Stimulated activated CD4-positive, alpha-beta T cell treated with anti-CD3 and anti-CD28 coated beads, Interleukin-15, amount 100 ng/mL, for 1 hour (primary cell): Measurements from ENCODE around the gene CEP112.

ENCODE experiments used
- DNase-seq, 2 donors: peaks; one replicate each; pipeline ENCODE4 v3.0.0-alpha.2; 2020; ENCODE audit warnings: low read depth in 1 of 2, low spot score in 1 of 2

The CEP112 gene

GRCh38 chr17:65994679-65995078 is 197.3 kb downstream of the CEP112 start:
- no peak for DNase-seq

- no peak for DNase-seq
Observed at GRCh38 chr17:65994114-65994513, 197.8 kb downstream of the CEP112 start.

GRCh38 chr17:65990593-65990992 is 201.3 kb downstream of the CEP112 start:
- DNase-seq: no peak

GRCh38 chr17:65988451-65988850 is 203.5 kb downstream of the CEP112 start:
- no peak for DNase-seq

- no peak for DNase-seq
Observed at GRCh38 chr17:65987988-65988387, 203.9 kb downstream of the CEP112 start.

DNA sequence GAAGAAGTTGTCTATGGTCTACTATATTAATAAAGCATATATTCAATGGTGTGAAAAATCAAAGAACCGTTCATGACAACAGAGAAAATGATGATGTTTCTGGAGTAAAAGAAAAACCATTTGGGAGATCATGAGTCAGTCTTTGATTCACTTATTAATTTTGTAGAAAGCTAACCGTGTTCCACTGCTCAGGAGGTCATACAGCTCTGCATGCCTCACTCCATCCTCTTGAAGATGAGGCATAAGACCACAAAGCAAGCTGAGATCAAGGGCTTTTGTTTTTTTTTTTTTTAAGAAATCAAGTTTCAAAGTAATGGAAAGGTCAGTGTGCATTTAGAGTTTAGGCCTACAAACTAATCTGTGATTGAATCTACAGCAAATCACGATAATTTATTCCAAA is 206.4 kb downstream of the CEP112 start:
- no peak for DNase-seq

- no peak for DNase-seq
Observed at GRCh38 chr17:65984299-65984698, 207.6 kb downstream of the CEP112 start.

DNA sequence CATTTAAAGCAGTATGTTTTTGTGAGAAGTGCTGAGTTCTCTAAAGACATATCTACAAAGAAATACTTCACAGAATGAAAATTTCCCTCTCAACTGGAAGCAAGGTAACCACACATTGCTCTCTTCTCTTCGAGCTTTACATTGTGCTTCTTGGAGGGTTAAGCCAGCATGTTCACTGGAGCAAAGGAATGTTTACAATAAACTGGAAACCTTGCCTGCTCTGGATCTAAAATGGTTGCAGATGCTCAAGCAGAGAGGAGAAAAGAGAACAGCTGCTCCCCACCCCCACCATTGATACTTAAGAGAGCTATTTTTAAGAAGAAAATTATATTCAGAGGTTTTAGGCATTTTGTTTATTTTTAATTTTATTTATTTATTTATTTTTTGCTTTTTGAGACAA is 213.1 kb downstream of the CEP112 start:
- no peak for DNase-seq

DNA sequence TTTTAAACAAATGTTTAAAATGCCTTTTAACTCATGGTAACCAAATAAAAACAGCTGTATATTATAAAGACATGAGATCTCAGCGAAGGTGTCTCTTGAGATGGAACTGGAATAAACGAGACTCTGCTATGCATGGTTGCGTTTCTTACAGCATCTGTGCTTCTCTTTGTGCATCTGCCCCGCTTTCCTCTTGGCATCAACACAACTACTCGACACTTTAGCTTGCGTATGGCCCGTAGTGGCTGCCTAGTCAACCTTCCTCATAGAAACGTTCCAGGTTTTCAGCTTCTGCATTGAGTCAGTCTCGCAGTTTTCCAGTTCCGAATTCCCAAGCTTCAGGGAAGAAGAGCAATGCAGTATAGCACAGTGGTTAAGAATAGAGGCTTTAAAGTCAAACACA is 214.9 kb downstream of the CEP112 start:
- DNase-seq: no peak

DNA sequence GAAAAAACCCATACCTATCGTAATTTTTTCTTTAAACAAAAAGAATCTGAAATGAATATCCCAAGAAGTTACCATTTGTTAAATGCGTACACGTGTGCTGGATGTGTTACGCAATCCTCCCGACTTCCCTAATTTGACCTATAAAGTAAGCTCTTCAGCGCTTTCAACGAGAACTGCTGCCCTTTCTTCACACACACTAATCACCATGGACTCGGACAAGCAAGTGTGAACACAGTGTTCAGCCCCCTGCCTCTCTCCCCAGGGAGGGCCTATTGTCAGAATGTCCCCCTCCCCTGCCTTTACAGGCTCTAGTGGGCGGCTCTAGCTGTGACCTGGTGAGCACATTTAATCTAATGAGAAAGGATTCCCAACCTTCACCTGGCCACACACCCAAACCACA is 216.1 kb downstream of the CEP112 start:
- no peak for DNase-seq

GRCh38 chr17:65973237-65973636 is 218.7 kb downstream of the CEP112 start:
- DNase-seq: no peak

DNA sequence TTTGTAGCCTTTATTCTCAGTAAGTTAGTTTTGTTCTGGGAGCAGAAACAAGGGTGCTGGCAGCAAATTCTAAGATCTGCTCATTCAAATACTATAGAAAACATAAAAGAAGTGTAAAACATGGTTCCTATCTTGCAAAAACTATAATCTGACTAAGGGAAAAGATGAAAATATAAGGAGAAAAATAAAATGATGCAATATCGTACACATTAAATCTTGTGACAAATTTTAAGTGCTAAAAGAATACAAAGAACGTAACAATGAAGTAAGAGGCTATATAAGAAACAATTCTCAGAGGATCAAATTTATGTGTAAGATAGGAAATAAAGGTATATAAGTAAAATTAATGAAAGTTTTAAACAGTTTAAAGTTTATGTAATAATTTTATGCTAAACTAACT is 224.6 kb downstream of the CEP112 start:
- DNase-seq: no peak

GRCh38 chr17:65966072-65966695 is 225.7 kb downstream of the CEP112 start:
- no peak for DNase-seq

GRCh38 chr17:65963179-65963578 is 228.8 kb downstream of the CEP112 start:
- DNase-seq: no peak

GRCh38 chr17:65959630-65960029 is 232.3 kb downstream of the CEP112 start:
- no peak for DNase-seq

- no peak for DNase-seq
Observed at GRCh38 chr17:65956814-65957213, 235.1 kb downstream of the CEP112 start.

DNA sequence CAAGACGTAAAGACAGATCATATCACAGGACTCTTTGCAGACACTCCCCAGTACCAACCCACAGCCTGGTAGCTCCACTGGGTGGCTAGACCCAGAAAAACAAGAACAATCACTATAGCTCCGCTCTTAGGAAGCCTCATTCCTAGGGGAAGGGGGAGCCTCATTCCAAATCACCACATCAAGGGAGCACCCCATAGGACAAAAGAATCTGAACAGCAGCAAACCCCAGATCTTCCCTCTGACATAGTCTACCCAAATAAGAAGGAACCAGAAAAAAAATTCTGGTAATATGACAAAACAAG is 237.8 kb downstream of the CEP112 start:
- DNase-seq: no peak

GRCh38 chr17:65953316-65954147 is 238.4 kb downstream of the CEP112 start:
- DNase-seq: no peak

DNA sequence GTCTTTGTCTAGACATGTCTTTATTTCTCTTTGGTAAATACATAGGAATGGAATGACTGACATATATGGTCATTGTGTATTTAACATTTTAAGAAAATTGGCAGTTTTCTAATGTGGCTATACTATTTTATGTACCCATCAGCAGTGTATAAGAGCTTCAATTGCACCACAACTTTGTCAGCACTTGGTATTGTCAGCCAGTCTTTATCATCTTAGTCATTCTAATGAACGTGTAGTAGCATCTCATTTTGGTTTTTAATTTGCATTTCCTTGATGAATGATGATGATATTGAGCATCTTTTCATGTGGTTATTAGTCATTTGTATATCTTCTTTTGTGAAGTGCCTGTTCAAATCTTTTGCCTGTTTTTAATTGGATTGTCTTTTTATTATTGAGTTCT is 239.3 kb downstream of the CEP112 start:
- no peak for DNase-seq

DNA sequence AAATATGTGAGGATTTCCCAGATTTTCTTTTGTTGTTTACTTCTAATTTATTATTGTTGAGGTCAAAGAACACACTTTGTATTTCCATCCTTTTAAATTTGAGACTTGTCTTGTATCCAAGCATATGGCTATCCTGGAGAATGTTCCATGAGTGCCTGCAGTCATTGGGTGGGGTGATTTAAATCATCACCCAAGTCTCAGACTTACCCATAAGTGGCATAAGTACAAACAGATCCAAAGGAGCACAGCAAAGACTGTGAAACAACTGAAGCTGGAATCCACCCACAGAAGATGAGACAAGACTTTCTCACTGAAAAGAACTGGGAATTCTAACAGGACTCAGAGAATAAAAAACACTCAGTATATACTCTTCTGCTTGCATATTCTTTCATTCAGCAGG is 239.9 kb downstream of the CEP112 start:
- no peak for DNase-seq

GRCh38 chr17:65947831-65948230 is 244.1 kb downstream of the CEP112 start:
- no peak for DNase-seq

DNA sequence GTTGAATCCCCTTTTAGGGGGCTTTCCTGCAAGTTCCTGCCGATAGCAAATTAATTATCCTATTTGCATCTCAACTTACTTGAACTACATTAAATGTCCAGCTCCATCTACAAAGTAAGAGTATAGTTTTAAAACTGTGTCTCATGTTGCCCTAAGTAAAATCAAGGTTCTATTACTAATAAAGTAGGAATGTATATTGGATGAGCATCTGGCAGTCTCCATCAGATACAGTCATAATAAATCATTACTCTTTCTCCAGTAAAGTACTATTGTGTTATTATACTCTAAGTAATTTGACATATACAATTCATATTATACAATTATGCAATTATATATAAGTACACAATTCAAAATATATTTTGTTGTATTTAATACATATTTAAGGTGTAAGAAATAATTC is 249.3 kb downstream of the CEP112 start:
- DNase-seq: no peak

DNA sequence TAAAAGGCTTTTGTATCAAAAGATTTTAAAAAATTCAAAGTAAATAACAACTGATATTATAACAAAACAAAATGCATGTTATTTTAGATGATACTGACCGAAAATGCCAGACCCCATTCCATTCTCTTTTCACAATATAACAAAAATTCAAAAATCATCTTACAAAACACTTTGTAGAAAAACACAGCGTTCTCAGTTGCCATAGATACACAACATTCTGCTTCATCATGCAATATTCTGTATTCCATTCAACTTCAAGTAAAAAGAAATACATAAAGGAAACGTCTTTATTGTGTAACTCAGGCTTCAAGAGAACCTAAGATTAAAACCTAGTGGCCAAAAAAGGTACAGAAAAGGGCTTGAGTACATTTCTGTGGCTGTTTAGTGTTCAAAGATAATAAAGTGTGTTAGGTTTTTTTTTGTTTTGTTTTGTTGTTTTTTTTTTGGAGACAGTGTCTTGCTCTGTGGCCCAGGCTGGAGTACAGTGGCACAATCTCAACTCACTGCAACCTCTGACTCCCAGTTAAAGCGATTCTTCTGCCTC is 250.5 kb downstream of the CEP112 start:
- DNase-seq: no peak
